Coronary artery (tissue), 2 donors: ENCODE data around the gene ARFGAP1.

ENCODE experiments used
- DNase-seq: peaks from one replicate; pipeline ENCODE4 v3.0.0-alpha.2; 2017; ENCODE audit warnings: low spot score
- H3K27ac ChIP-seq, 2 donors: fragments of 200-600 bp; sonication (generic); one replicate each; pipeline ENCODE4 v1.5.1; 2016 to 2019
- H3K4me3 ChIP-seq: fragments of 200-600 bp; sonication (generic); 2 replicates; pipeline ENCODE4 v1.5.1; 2016; ENCODE audit warnings: mild to moderate bottlenecking, moderate library complexity
- CTCF ChIP-seq: fragments of 200-600 bp; sonication (generic); IDR thresholded peaks from one replicate; pipeline ENCODE4 v1.5.1; 2019; ENCODE audit warnings: antibody characterized with exemption

ARFGAP1 gene

DNA sequence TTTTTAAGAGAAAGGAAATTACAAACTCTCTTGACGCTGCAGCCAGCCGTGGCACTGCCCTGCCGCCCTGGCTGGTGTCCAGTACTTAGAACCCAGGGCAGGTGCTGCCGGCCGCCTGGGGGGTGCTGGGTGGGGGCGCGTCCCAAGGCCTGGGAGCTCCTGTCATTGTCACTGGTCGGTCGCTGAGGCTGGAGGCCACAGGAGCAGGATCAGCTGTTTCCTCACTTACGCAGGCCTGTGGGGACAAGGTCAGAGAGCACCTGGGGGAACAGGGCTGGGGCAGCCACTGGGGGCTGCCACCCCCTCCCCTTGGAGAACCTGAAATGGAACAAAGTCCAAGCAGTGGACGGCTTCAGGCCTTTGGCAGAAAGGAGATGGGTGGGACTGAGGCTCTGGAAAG, 31.3 kb upstream of the ARFGAP1 start:
- Histone ChIP-seq H3K27ac (no peak overlapping the region), H3K4me3 (no peak overlapping the region)
- no peak for DNase-seq
- TF ChIP-seq CTCF: no peak

DNA sequence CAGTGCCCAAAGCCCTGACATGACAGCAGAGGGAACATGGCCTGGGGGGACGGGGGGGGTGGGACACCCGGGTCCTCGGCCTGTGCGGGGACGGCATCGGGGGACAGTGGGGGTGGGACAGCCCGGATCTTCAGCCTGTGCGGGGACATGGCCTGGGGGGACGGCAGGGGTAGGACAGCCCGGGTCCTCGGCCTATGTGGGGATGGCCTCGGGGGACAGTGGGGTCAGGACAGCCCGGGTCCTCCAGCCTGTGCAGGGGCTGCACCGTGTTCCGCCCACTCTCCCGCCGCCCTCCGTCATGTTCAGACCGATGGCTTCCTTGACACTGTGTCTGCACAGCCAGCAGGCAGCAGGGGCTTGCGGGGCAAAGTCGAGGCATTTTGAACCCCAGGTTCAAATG, 29.9 kb upstream of the ARFGAP1 start:
- no peak for TF ChIP-seq CTCF
- Histone ChIP-seq H3K27ac (no peak overlapping the region), H3K4me3 (no peak overlapping the region)
- no peak for DNase-seq

DNA sequence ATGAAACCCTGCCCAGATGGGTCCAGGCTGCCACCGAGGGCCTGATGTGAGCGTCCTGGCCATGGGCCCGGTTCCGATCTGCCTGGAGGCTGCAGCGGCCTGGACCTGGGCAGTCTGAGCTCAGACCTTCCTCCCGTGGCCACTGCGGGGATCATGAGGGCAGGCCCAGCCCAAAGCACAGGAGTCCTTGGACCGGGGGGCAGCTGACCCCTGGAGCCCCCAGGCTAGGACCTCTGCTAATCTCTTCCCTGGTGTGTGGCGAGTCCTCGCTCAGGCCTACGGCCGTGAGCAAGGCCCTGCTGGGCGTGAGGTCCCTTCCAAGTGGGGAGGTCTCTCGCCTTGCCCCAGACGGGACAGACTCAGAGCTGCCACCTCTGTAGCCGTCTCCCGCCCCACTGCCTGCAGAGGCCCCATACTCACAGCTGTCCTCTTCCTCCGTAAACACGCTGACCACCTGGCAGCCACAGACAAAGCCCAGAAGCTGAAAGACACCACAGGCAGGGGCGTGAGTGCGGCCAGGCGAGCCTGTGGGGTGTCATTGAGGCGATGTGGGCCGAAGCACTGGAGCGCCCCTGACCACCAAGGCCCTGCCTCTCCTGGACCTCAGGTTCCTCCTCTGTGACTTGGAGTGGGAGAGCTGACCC, 28.9 kb upstream of the ARFGAP1 start:
- no peak overlapping the region for H3K27ac ChIP-seq
- DNase-seq: no peak
- no peak for TF ChIP-seq CTCF
- H3K4me3 ChIP-seq: no peak overlapping the region

GRCh38 chr20:63244468-63244867, 28.1 kb upstream of the ARFGAP1 start:
- DNase-seq: no peak
- TF ChIP-seq CTCF: no peak
- Histone ChIP-seq H3K27ac (no peak overlapping the region), H3K4me3 (no peak overlapping the region)

DNA sequence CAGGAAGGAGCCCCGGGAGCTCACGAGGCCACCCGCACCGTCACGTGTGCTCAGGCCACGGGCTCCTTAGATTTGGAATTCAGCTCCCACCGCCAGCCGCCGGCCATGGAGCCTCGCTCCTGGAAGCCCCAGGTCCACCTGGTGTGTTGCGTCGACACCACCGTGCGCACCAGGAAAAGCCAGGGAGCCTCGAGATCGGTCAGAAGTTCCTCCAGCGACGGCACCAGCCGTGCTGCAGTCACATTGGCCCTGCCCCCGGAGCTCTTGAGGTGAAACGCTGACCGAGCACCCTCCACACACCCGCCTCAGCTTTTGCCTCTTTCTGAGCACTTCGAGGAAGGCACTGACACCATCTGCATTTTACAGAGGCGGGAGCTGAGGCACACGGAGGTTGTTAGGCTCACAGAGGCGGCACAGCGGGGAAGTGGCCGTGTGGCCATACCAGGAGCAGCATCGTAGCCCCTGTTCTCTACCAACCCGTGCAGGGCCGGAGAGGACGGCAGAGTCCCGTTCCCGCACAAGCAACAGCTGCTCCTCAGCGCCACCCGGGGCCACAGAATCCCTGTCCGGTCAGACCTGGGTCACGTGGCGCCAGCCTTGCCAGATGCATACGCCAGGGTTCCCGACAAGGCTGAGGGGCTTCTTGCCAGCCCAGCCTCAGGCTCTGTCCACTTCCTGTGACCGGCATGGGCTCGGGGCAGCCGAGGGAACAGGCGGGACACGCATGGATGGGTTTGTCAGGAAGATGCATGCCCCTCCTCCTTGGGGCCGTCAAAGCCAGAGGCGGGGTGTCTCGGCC, 25.9 kb upstream of the ARFGAP1 start:
- H3K4me3 ChIP-seq: no peak overlapping the region
- H3K27ac ChIP-seq: no peak overlapping the region
- no peak for DNase-seq
- no peak for TF ChIP-seq CTCF

- no peak for TF ChIP-seq CTCF
- no peak for DNase-seq
- Histone ChIP-seq H3K4me3 (no peak overlapping the region), H3K27ac (no peak overlapping the region)
Observed at GRCh38 chr20:63247671-63248228, 24.9 kb upstream of the ARFGAP1 start.
